LHCN-M2 (cell line): ENCODE data around the gene UVRAG. TPM values are rescaled to one million over a fixed set of nuclear protein-coding genes. Genes with fewer than 3 reads are reported as not detected.
A peak's percentile ranks its signal among the peaks of the same experiment; 100 is the strongest.

Experiments
- DNase-seq: peaks from one replicate; pipeline ENCODE4 v3.0.0-alpha.2; 2012; ENCODE audit warnings: low read depth
- total RNA-seq: library from RNA; depleted of rRNA; stranded (reverse); fragments of >200 nt; gene quantifications from 2 replicates; pipeline ENCODE4 v1.2.3, GENCODE V29; 2014

UVRAG gene
- total RNA-seq, 1 experiment from 2014 or later: 12.2 TPM

DNA sequence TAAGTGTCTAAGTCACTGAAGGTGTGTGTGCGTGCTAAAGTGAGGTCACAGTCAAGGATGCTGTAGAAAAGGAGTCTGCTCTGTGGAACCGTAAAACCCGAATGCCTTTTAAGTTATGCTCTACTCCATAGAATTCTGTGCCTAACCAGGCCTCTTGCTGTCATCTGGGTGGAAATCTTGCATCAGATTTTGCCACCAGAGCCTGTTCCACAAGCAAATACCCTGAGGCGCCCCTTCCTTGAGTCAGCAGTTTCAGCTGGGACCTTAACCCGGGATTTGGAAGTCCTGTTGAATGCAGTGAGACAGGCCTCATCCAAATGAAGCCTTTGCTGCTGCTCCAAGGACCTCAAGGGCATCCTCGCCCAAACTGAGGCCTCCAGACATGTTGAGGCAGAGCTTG is 281.5 kb downstream of the UVRAG start:
- no peak for DNase-seq

DNA sequence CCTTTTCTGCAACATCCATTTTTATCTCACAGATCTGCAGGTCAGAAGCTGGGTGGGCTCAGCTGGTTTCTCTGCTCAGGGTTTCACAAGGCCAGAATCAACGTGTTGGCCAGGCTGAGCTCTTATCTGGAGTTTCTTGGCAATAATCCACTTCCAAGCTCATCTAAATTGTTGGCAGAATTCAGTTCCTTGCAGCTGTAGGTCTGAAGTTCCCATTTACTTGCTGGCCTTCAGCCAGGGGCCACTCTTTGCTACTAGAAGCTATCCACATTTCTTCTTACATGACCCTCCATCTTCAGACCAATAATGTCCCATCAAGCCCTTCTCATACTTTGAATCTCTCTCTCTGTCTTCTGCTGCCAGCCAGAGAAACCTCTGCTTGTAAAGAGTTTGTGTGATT is 287.8 kb downstream of the UVRAG start:
- no peak for DNase-seq

DNA sequence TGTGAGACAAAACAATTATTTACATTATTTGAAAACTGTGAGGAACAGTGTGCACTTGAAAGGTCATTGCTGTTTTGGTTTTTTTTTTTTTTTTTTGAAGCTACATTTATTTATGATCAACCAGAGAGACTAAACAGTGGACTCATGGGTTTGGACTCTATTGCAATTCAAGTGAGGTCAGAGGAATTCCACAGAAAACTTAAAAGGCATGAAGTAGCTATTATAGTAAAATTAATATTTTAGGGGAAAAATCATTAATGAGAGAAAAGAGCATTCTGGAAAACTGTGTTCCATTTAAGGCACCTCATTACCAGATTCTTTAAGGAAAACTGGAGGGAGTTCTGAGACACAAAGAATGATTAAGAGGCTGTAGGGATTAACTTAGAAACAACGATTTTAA is 288.4 kb downstream of the UVRAG start:
- DNase-seq: no peak

DNA sequence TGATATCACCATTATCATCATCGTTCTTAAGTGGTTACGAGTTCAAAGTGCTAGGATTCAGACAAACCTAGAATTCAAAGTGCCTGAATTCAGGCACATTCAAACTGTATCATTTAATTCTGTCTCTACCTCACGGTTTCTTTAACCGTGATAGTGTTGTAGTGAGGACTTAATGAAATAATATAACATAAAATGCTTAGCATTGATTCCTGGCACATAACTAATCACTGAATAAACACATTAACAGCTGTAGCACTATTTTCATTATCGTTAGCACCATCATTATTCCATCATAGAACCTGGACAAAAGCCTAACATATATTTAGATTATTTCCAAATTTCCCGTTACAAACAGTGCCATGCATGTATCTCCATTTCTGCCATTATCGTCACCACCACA is 289.3 kb downstream of the UVRAG start:
- no peak for DNase-seq

DNA sequence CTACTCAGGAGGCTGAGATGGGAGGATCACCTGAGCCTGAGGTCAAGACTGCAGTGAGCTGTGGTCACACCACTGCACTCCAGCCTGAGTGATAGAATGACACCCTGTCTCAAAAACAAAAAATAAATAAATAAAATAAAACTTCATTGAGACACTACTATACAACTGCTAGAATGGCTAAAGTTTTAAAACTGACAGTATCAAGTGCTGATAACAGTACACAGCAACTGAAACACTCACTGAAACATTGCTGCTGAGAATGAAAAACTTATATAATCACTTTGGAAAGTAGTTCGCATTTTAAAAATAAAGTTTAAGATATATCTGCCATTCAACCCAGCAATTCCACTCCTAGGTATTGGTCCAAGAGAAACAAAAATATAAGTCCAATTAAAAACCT is 290.6 kb downstream of the UVRAG start:
- DNase-seq: no peak

DNA sequence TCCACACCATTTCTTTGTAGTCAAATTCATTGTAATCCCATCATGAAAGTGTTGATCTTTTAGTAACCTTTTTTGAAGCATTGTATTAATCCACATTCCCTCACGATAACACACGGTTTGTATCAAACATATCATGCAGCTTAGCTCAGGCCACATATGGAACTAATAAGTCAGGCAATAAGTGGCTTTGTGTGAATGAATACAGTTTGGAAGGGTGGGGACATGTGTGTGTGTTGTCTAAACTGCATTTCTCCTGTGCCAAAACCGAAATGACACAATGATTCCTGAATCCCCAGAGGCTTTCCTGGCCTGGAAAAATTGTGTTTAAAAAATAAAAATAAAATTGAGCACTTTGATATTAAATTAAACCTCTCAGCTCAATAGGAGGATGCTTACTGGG is 293.0 kb downstream of the UVRAG start:
- no peak for DNase-seq

DNA sequence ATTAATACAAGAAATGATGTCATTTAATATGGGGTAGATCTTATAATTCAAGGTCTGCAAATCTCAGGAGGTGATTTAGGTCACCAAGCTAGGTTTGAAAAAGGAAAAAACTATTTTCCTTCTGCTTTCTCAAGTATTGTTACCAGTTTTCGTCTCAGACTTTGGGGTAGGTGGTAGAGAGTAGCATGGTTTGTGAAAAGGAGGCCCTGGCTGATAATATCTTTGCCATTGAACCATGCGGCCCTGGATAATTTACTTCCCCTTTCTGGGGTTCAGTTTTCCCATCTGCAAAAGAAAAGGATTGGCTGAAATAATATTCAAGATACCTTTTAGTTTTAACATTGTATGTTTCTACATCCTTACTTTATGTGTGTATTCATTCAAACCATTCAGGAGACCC is 299.2 kb downstream of the UVRAG start:
- DNase-seq: no peak

DNA sequence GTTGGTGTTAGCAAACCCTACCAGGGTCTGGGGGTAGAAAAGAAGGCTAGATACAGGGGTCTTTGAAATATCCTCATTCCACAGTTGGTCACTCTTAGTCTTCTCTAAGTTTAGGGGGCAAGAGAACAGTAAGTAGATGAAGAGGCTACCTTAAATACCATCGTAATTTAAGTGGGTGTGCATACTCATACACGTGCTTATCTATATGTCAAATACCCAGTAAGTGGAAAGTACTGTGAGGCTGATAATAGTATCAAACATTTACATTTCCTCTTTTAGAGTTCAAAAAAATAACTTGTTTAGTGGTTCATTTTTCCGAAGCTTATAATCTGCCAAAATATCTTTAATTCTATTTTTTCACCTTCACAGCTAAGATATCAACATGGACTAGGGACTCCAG is 300.5 kb downstream of the UVRAG start:
- DNase-seq: no peak

DNA sequence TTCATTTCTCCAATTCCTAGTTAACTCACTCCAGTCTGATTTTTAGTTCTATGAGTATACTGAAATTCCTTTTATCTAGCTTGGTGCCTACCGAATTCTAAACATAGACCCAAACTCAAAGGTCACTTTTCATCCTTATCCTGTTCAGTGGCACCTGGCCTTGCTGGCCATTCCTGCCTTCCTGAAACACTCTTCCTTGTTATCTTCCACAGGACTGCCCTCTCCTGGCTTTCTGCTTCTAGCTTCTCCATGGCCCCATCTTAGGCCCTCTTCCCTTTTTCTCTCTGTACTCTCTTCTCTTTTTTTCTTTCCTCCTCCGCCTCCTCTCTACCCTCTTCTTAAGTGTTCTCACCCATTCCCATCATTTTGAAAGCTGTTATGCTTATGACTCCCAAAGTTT is 304.0 kb downstream of the UVRAG start:
- no peak for DNase-seq

DNA sequence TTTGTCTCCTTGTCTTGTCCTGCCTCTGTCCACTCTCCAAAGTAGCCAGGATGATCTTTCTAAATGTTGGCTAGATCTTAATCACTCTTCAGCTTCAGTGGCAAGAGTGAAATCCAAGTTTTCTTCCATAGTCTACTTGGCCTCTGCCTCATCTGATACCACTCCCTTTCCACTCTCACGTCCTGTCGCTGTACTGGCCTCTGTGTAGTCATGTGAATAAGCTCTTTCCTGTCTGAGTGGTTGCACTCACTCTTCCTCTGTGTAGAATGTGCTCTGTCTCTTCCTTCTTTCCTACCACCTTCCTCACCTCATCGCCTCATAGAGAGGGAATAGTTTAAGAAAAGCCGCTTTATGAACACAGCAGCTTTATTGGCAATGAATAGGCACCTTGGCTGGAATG is 304.8 kb downstream of the UVRAG start:
- no peak for DNase-seq

DNA sequence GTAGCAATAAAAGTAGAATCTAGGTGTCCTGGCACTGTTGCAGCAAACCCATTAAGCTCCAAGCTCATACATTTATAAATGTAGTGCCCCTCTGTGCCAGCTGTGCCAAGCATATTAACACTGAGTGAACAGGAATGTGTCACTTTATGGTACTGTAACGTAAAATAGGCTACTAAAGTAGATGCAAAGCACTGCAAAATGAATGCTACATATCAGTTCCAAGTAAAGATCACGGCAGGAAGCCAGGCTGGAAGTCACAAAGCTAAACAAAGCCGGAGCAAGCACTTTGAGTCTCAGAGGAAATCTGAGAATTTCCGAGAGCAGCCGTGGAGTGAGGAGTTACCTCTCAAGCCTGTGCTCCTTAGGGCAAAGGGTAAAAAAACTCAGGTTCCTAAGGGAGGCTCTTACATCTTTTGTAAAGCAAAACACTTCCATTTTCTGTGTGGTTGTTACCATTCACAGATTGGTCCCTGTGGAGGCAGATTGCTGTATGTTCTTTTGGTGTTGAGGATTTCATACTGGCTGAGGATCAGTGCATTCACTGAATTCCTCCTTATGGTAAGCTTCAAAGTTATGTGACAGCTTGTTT is 305.6 kb downstream of the UVRAG start:
- no peak for DNase-seq

DNA sequence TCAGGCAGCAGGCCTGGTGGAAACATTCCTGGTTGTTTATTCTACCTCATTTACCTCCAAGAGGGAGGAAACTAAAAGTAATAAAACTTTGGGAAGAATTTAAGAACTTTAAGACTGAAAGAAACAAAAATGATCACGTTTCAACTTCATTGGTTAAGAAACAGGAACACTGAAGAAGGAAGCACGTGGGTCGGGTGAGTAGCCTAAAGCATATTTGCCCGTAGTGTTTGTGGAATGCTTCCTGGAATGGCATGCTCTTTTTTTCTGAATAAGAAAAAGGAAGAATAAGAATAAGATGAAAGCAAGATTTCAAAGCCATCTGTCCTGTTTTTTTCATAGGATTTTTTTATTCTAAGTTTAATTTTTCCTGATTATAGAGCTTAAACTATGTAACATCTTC is 308.2 kb downstream of the UVRAG start:
- DNase-seq: no peak

DNA sequence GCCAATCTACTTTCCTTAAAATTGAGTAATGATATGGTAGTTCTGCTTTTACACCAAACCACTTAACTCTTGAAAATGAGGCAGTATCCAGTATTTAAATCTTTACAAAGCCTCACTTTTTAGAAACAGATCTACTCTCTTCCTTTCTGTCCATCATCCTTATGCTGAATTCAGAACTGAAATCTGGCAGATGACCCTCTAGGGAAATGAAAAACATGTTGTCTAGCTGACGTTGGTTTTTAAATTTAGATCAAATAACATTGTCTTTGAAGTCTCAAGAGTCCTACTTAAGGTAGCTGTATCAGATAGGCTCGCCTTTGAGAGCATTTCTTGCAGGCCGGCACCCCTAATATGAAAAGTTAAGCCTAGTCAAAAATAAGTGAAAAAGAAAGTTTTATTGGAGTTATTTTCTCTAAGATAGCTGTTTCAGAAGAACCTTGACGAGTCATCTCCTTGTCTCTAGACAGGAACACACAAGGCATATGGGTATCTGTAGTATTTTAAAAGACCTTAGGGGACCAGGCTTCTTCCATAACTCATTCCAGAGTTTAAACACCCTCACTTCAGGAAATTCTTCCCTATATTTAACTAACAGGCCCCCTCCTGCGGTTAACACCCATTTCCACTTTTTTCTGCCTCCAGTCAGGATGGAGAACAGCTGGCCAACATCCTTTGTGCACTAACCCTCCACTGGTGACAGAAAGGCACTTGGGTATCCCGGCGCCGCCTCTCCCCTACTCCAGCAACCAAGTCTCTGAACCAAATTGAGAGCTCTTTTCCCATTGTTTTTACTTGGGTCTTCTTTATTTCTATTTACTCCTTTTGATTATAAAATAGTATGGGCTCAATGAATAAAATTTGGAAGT is 310.1 kb downstream of the UVRAG start:
- no peak for DNase-seq

DNA sequence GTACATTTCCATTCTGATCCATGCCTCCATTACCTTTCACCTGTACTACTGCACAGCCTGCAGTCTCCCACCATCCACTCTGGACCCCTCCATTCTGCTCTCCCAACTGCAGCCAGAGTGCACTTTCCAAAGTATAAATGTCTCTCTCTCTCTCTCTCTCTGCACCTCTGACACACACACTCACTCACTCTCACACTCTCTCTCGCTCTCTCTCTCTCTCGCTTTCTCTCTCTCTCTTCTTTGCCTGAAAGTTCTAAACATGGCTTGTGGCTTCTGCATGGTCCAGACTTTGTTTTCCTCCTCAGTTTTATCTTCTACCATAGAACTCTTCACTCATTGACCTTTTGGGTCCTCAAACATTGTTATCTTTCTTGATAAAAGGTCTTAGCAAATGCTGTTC is 314.7 kb downstream of the UVRAG start:
- no peak for DNase-seq

DNA sequence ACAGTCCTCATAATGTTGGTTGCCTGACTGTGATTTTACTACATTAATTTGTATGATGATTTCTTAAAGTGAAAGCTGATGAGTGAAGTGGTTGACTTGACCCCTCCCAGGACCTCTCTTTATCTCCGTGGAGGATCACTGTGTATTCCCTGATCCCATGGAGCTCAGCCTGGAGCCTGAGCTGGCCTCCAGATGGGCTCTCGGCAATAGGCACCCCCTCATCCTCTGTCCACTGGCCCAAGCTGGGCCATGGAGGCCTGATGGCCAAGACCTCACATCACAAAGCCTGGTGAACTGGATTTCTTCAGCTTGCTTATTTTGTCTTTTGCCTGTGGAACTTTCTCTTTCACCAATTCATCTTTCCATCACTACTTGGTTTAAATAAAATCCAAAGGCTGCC is 316.1 kb downstream of the UVRAG start:
- no peak for DNase-seq

DNA sequence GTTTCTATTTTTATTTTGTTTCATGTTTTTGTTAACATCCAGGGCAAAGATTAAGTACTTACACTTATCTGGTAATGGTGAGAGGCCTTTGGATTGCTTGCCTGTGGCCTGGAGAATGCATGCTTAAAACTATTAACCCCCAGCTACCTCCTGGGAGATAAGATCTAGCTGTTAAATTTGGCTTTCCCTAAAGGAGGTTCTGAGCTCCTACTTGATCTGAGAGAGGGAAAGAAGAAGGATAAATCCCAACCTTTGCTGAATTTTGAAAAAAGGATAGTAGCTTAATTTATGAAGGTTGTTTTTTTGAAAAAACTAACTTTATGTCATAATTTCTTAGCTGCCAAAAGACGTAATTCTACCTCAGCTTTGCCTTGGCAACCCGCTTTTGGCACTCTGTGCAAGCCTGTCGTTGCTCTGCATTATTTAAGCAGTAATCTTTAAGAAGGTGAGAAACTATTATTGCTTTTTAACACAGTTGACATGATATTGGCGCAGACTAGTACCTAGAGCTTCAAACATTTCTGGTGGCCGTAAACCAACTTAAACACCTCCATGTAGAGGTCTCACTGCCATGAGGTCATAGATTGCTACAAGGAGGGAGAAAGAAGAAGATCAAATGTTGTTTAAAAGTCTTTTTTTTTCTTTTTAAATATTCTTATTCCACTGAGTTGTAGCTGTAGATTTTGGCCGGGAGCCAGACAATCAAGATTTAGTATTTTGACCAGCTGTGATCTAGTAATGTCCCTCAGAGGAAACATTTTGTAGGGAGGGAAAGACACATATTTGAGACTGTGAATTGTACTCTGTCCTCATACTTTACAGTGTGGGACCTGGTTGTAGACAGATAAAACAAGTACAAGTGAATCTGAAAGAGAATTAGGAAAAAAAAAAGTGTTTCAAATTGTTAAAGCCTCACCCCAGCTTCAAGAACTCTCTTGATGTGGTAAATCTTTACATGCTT is 316.9 kb downstream of the UVRAG start:
- DNase-seq: peak; percentile 50

DNA sequence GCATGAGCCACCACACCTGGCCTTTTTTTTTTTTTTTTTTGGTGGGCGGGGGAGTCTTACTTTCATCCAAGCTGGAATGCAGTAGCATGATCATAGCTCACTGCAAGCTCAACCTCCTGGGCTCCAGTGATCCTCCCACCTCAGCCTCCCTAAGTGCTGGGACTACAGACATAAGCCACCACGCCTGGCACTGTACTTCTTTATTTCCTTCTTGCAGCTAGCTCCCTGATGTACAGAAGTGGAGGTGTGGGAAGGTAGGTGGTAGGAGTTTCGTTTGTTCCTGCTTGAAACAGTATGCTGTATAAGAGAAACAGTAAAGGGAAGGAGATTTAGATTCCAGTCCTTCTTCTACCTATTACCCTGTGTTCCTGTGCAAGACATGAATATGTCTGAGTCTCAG is 319.2 kb downstream of the UVRAG start:
- no peak for DNase-seq

DNA sequence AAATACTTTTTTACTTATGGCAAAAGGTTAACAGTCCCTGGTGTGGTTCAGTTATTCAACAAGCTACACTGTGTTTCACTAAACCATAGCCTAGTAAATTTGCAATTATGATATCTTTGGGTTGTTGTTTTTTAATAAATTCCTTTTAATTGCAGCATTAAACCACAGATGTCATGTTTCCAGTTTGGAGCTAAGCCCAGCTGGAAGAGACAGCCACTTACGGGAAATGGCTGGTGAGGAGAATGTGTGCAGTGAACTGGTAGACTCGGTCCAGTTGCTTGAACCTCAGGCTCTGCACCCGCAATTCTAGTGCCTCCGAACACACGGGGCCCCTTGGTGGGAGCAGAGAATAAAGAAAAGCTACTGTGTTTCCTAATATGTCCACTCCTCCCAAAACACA is 320.5 kb downstream of the UVRAG start:
- DNase-seq: no peak

DNA sequence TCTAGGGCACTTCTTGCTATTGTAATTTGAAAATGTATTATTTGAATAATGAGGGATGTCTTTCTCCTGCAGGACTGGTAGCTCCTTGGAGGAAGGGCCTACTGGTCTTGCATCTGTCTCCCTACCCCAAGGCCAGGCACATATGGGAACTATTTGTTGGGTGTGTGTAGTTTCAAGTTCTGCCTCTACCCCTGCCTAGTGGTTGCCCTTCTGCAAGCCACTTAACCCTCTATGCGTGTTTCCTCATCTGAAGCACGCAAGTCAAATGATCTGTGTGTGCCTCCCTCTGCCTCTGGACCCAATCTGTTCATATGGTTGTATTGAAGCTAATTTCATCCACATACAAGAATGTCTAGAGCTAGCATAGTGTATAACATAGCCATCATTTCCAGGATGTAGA is 324.3 kb downstream of the UVRAG start:
- no peak for DNase-seq

DNA sequence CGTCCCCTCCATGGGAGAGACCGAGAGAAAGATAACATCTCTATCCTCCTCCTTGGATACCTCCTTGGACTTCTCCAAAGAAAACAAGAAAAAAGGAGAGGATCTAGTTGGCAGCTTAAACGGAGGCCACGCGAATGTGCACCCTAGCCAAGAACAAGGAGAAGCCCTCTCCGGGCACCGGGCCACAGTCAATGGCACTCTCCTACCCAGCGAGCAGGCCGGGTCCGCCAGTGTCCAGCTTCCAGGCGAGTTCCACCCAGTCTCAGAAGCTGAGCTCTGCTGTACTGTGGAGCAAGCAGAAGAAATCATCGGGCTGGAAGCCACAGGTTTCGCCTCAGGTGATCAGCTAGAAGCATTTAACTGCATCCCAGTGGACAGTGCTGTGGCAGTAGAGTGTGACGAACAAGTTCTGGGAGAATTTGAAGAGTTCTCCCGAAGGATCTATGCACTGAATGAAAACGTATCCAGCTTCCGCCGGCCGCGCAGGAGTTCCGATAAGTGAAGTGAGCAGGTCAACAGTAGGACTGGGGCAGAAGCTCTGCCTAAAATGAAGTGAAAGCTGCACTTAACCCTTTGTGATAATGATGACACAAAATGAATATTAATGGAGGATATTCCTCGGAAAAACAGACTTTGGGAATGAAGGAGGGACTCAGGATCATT is 326.0 kb downstream of the UVRAG start:
- no peak for DNase-seq

DNA sequence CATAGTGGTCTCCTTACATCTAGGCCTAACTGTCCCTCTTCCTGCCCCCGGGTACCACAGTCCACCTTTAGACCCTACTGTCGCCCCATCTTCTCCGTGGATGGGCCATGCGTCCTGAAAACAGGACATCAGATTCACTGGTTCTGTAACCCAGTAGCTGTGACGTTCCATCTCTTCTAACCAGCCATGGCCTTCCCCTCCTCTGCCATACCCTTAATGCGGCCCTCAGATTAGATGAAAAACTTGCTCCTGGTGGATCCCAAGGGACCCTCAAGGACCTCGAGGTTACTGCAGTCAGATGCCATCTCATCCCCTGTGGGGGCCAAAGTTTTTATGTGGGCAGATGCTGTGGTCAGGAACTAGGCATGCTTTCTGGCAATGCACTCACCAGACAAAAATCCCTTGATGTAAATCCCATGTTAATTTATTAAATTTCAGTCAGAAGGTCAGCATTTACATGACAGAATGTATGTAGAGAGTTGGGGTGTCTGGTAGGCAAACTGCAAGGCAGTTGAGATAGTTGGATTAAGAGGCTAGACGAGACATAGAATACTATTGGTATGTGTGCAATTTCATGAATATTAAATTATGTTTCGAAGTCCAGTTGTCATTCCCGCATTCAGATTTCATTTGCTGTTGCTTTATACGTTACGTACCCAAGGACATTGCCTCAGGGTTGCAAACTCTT is 327.0 kb downstream of the UVRAG start:
- DNase-seq: no peak
